ENCODE data around the gene TMEM250. TPM values are rescaled to one million over a fixed set of nuclear protein-coding genes. Genes with fewer than 3 reads are reported as not detected.
A peak's percentile ranks its signal among the peaks of the same experiment; 100 is the strongest.

The TMEM250 gene
- total RNA-seq, 1 experiment from 2014 or later, result 48.4 TPM

DNA sequence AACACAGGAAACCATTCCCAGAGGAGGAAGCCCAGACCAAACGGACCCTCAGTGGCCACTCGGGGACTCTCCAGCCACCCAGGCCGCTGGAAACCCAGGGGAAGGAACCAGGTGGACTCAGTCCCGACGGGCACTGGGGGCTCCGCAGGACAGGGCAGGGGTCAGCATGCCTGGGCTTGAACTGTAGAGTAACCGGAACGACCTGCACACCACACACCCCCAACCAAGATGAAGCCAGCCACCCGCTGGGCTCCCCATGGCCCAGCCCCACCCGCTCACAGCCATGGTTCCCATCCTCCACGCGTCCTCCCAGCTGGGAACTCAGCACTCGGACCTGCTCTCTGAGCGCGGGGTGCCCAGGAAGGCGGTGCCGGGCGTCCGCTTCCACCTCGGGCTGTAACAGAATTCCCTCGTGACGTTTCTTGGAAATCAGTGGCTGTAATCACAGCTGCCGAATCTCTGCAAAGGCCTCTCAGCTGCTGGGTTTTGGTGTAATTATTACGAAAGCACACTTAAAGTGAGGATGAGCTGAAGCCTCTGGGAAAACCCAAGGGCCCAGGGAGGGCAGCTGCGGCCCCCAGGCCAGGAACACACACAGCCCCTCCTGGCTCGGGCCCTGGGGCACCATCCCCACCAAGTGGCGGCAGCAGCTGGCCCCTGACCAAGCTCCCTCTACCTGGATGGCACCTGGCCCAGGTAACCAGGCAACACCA is 37.4 kb downstream of the TMEM250 start:
- CTCF ChIA-PET, result no interaction called here

DNA sequence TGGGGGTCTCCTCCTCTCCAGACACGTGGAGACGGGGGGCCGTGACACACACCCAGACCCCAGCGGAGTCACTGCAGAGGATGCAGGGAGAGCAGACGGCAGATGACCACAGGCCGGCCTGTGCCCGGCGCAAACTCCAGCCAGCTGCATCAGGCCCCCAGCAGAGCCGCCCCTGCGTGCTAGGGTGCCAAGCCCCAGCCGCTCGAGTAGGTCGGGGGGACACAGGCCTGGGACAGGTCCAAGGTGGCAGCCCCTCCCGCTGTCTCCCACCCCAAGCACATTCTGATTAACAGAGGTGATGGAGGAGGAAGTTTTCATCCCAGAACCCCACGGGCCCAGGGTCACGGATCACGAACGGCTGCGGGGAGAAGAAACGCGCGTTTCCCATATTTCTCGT is 38.0 kb downstream of the TMEM250 start:
- Histone ChIP-seq H3K9me3 (ENCODE audit: low read depth, low read length, poor library complexity, severe bottlenecking) (no peaks in the 10 kb centered on the region), H3K4me3 (ENCODE audit: low read depth, low read length, poor library complexity, severe bottlenecking) (no peak overlapping the region), H3K27ac (ENCODE audit: low read depth, low read length, poor library complexity, severe bottlenecking) (no peak overlapping the region), H3K27me3 (replicated peaks; ENCODE audit: insufficient read depth, low read depth, low read length, poor library complexity) (no peaks in the 10 kb centered on the region), H3K36me3 (ENCODE audit: insufficient read depth, low read length, poor library complexity, severe bottlenecking) (no peaks in the 10 kb centered on the region), H3K4me1 (ENCODE audit: insufficient read depth, low read length, poor library complexity, severe bottlenecking) (peaks cover 22% of the 10 kb centered on the region)
- BruUV-seq (replicated peaks), result no TSS peak
- CTCF ChIA-PET, result interaction anchor here (0.6 kb wide), 1 partner anchor 9 kb away, joined by 3 read pairs; no protein-coding TSS in a partner anchor
- DNase-seq (ENCODE audit: low spot score), result no peak
- intact Hi-C loops (cut with micrococcal nuclease; ENCODE audit: unreplicated experiment), result no loop called here
- no peak for TF ChIP-seq EZH2 (IDR thresholded peaks at IDR 0.05; ENCODE audit: borderline replicate concordance, low read depth, low read length, poor library complexity, severe bottlenecking)
- POLR2A ChIA-PET (ENCODE audit: low non-redundant PET), result no interaction called here

More for the DNA sequence above, 37.4 kb downstream of the TMEM250 start:
- BruUV-seq (replicated peaks), result no TSS peak
- Histone ChIP-seq H3K4me3 (ENCODE audit: low read depth, low read length, poor library complexity, severe bottlenecking) (no peak overlapping the region), H3K27ac (ENCODE audit: low read depth, low read length, poor library complexity, severe bottlenecking) (peak overlapping the region; percentile 28), H3K36me3 (ENCODE audit: insufficient read depth, low read length, poor library complexity, severe bottlenecking) (no peaks in the 10 kb centered on the region), H3K4me1 (ENCODE audit: insufficient read depth, low read length, poor library complexity, severe bottlenecking) (peaks cover 24% of the 10 kb centered on the region), H3K9me3 (ENCODE audit: low read depth, low read length, poor library complexity, severe bottlenecking) (no peaks in the 10 kb centered on the region), H3K27me3 (replicated peaks; ENCODE audit: insufficient read depth, low read depth, low read length, poor library complexity) (no peaks in the 10 kb centered on the region)
- TF ChIP-seq, protein P1, sequence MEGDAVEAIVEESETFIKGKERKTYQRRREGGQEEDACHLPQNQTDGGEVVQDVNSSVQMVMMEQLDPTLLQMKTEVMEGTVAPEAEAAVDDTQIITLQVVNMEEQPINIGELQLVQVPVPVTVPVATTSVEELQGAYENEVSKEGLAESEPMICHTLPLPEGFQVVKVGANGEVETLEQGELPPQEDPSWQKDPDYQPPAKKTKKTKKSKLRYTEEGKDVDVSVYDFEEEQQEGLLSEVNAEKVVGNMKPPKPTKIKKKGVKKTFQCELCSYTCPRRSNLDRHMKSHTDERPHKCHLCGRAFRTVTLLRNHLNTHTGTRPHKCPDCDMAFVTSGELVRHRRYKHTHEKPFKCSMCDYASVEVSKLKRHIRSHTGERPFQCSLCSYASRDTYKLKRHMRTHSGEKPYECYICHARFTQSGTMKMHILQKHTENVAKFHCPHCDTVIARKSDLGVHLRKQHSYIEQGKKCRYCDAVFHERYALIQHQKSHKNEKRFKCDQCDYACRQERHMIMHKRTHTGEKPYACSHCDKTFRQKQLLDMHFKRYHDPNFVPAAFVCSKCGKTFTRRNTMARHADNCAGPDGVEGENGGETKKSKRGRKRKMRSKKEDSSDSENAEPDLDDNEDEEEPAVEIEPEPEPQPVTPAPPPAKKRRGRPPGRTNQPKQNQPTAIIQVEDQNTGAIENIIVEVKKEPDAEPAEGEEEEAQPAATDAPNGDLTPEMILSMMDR (conservative IDR thresholded peaks at IDR 0.05; ENCODE audit: low read depth, low read length), result no peak
- no peak for TF ChIP-seq EZH2 (IDR thresholded peaks at IDR 0.05; ENCODE audit: borderline replicate concordance, low read depth, low read length, poor library complexity, severe bottlenecking)
- POLR2A ChIA-PET (ENCODE audit: low non-redundant PET), result no interaction called here
- intact Hi-C loops (cut with micrococcal nuclease; ENCODE audit: unreplicated experiment), result no loop called here
- DNase-seq (ENCODE audit: low spot score), result peak; percentile 60

DNA sequence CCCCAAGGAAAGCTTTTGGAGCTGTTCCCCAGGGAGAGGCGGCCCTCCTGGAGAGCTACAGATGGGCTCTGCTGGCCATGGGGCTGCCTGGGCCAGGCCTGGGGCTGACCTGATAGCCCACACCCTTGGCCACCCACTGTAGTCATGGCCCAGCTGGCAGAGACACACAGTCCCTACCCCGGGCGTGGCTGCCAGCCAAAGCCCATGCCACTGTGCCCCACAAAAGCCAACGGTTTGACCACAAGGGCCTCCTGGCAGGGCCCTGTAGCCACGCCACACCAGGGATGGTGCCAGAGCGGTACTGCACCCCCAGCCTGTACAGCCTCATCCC is 38.8 kb downstream of the TMEM250 start:
- no peak for DNase-seq (ENCODE audit: low spot score)
- TF ChIP-seq, protein P1 (conservative IDR thresholded peaks at IDR 0.05; ENCODE audit: low read depth, low read length), result no peak
- TF ChIP-seq EZH2 (IDR thresholded peaks at IDR 0.05; ENCODE audit: borderline replicate concordance, low read depth, low read length, poor library complexity, severe bottlenecking), result no peak

More for the DNA sequence above, 38.8 kb downstream of the TMEM250 start:
- Histone ChIP-seq H3K4me3 (ENCODE audit: low read depth, low read length, poor library complexity, severe bottlenecking) (no peak overlapping the region), H3K9me3 (ENCODE audit: low read depth, low read length, poor library complexity, severe bottlenecking) (no peaks in the 10 kb centered on the region), H3K27me3 (replicated peaks; ENCODE audit: insufficient read depth, low read depth, low read length, poor library complexity) (no peaks in the 10 kb centered on the region), H3K4me1 (ENCODE audit: insufficient read depth, low read length, poor library complexity, severe bottlenecking) (peaks cover 15% of the 10 kb centered on the region), H3K36me3 (ENCODE audit: insufficient read depth, low read length, poor library complexity, severe bottlenecking) (no peaks in the 10 kb centered on the region), H3K27ac (ENCODE audit: low read depth, low read length, poor library complexity, severe bottlenecking) (no peak overlapping the region)
- no TSS peak for BruUV-seq (replicated peaks)
- intact Hi-C loops (cut with micrococcal nuclease; ENCODE audit: unreplicated experiment), result no loop called here
- POLR2A ChIA-PET (ENCODE audit: low non-redundant PET), result no interaction called here
- CTCF ChIA-PET, result interaction anchor here (1.1 kb wide), 1 partner anchor 10 kb away, joined by 3 read pairs; no protein-coding TSS in a partner anchor
